Caco-2 (cell line): ENCODE measurements around the gene TIAM1. TPM values are rescaled to one million over a fixed set of nuclear protein-coding genes. Genes with fewer than 3 reads are reported as not detected.

Source experiments
- BruUV-seq: library from RNA; stranded (reverse); fragments of 400-500 nt; replicated peaks from 2 replicates; lab custom pipeline; 2021; lab: Mats Ljungman, UMichigan
- CTCF ChIA-PET: fragments of 300-600 bp; sonication (Branson Sonifier 250); formaldehyde crosslinking; loops from one replicate; lab custom pipeline; 2022; ENCODE audit warnings: antibody characterized with exemption; lab: Charles Lee
- POLR2A ChIA-PET: fragments of 300-600 bp; sonication (Branson Sonifier 250); formaldehyde crosslinking; loops from one replicate; lab custom pipeline; 2022; ENCODE audit warnings: antibody characterized with exemption; lab: Charles Lee
- DNase-seq, 2 experiments: peaks; one replicate each; pipeline versions ENCODE4 v3.0.0 to v3.0.0-alpha.2; 2020 to 2022
- H3K27me3 ChIP-seq: replicated peaks from 2 replicates; pipeline ENCODE4 v1.6.0; 2011; ENCODE audit warnings: low read length; ENCODE audit not compliant: control insufficient read depth, insufficient read depth
- H3K36me3 ChIP-seq: 2 replicates; pipeline ENCODE4 v1.5.1; 2011; ENCODE audit warnings: low read length; ENCODE audit not compliant: control insufficient read depth, insufficient read depth
- H3K4me1 ChIP-seq: fragments of 250-450 bp; sonication (Bioruptor Pico); 2 replicates; pipeline ENCODE4 v1.5.1; 2020; ENCODE audit warnings: mild to moderate bottlenecking
- H3K4me3 ChIP-seq: 2 replicates; pipeline ENCODE4 v1.5.1; 2011; ENCODE audit warnings: low read depth, mild to moderate bottlenecking, control low read depth, low read length
- H3K9me3 ChIP-seq: fragments of 250-450 bp; sonication (Bioruptor Pico); 2 replicates; pipeline ENCODE4 v1.5.1; 2020; ENCODE audit warnings: mild to moderate bottlenecking, moderate library complexity
- H3K27ac Mint-ChIP-seq: one replicate; pipeline ENCODE4 v1.8.0; 2022; ENCODE audit warnings: mixed read lengths; ENCODE audit not compliant: unreplicated experiment
- H3K27me3 Mint-ChIP-seq: one replicate; pipeline ENCODE4 v1.8.0; 2022; ENCODE audit warnings: mixed read lengths; ENCODE audit not compliant: insufficient read depth, unreplicated experiment
- H3K36me3 Mint-ChIP-seq: one replicate; pipeline ENCODE4 v1.8.0; 2022; ENCODE audit warnings: mild to moderate bottlenecking, mixed read lengths; ENCODE audit not compliant: insufficient read depth, unreplicated experiment
- H3K4me1 Mint-ChIP-seq: one replicate; pipeline ENCODE4 v1.8.0; 2022; ENCODE audit warnings: low read depth, mixed read lengths; ENCODE audit not compliant: unreplicated experiment
- H3K4me3 Mint-ChIP-seq: one replicate; pipeline ENCODE4 v1.8.0; 2022; ENCODE audit warnings: mild to moderate bottlenecking, moderate library complexity, mixed read lengths; ENCODE audit not compliant: unreplicated experiment
- H3K9me3 Mint-ChIP-seq: one replicate; pipeline ENCODE4 v1.8.0; 2022; ENCODE audit warnings: mixed read lengths; ENCODE audit not compliant: unreplicated experiment
- CTCF ChIP-seq, 2 experiments: fragments of 200-600 bp in 1 of 2; IDR thresholded peaks; 1 replicate in 1 of 2; 2 replicates in 1 of 2; pipeline versions ENCODE4 v1.5.1 to v1.8.0; 2011 to 2022; ENCODE audit warnings: antibody characterized with exemption in 1 of 2, control low read depth in 1 of 2, inconsistent platforms in 1 of 2, low read depth in 1 of 2, low read length in 1 of 2, mild to moderate bottlenecking in 1 of 2, moderate library complexity in 1 of 2; ENCODE audit not compliant: insufficient read depth in 1 of 2, severe bottlenecking in 1 of 2, unreplicated experiment in 1 of 2
- intact Hi-C: fragments of 100-400 bp; cut with micrococcal nuclease; formaldehyde crosslinking; loops from one replicate; pipeline ENCODE4 v1.10.0; 2022; ENCODE audit not compliant: unreplicated experiment
- total RNA-seq: library from RNA; stranded (reverse); gene quantifications from 2 replicates; pipeline ENCODE4 v1.2.3, GENCODE V29; 2022

Gene TIAM1
- total RNA-seq, 1 experiment from 2014 or later = 5.2 TPM

- intact Hi-C loops = loop anchor here (1.0 to 5.0 kb wide), 3 partner anchors 150 to 257 kb away; no protein-coding TSS in a partner anchor
- Mint-ChIP-seq H3K27me3 (no peaks in the 10 kb centered on the region), H3K36me3 (peaks cover 6% of the 10 kb centered on the region), H3K9me3 (no peaks in the 10 kb centered on the region), H3K4me1 (peaks cover 9% of the 10 kb centered on the region), H3K4me3 (peak overlapping the region; percentile 44), H3K27ac (no peak overlapping the region)
- Histone ChIP-seq H3K36me3 (no peaks in the 10 kb centered on the region), H3K4me1 (no peaks in the 10 kb centered on the region), H3K27me3 (no peaks in the 10 kb centered on the region), H3K9me3 (no peaks in the 10 kb centered on the region), H3K4me3 (no peak overlapping the region)
- POLR2A ChIA-PET = no interaction called here
- TF ChIP-seq CTCF (IDR thresholded peaks at IDR 0.05; ENCODE audit: insufficient read depth in 1 of 2, low read depth in 1 of 2, low read length in 1 of 2, severe bottlenecking in 1 of 2, unreplicated experiment in 1 of 2) = peak; percentile 55 to 58
- BruUV-seq = no TSS peak
- peak in 1 of 2 experiments; percentile 32 for DNase-seq
- CTCF ChIA-PET = interaction anchor here (0.5 to 1.2 kb wide), 4 partner anchors 167 to 234 kb away, joined by 3 to 9 read pairs (median 4); no protein-coding TSS in a partner anchor
Observed at GRCh38 chr21:31347435-31348032, 3.5 kb upstream of the TIAM1 start.

GRCh38 chr21:31346256-31346821 lies 2.3 kb upstream of the TIAM1 start:
- TF ChIP-seq CTCF (IDR thresholded peaks at IDR 0.05; ENCODE audit: insufficient read depth in 1 of 2, low read depth in 1 of 2, low read length in 1 of 2, severe bottlenecking in 1 of 2, unreplicated experiment in 1 of 2) = no peak
- Mint-ChIP-seq H3K4me1 (peaks cover 9% of the 10 kb centered on the region), H3K4me3 (no peak overlapping the region), H3K27ac (no peak overlapping the region), H3K27me3 (no peaks in the 10 kb centered on the region), H3K36me3 (peaks cover 6% of the 10 kb centered on the region), H3K9me3 (no peaks in the 10 kb centered on the region)
- H3K4me1 ChIP-seq = no peaks in the 10 kb centered on the region
- H3K4me3 ChIP-seq = no peak overlapping the region
- H3K27me3 ChIP-seq = no peaks in the 10 kb centered on the region
- no peak for DNase-seq
- CTCF ChIA-PET = no interaction called here
- POLR2A ChIA-PET = no interaction called here
- intact Hi-C loops = loop anchor here (5.0 kb wide), 1 partner anchor 149 kb away; no protein-coding TSS in a partner anchor
- H3K36me3 ChIP-seq = no peaks in the 10 kb centered on the region
- no TSS peak for BruUV-seq
- no peaks in the 10 kb centered on the region for H3K9me3 ChIP-seq

- H3K4me3 ChIP-seq = no peak overlapping the region
- ChIA-PET CTCF (no interaction called here), POLR2A (no interaction called here)
- TF ChIP-seq CTCF (IDR thresholded peaks at IDR 0.05; ENCODE audit: insufficient read depth in 1 of 2, low read depth in 1 of 2, low read length in 1 of 2, severe bottlenecking in 1 of 2, unreplicated experiment in 1 of 2) = no peak
- H3K4me1 Mint-ChIP-seq = peaks cover 9% of the 10 kb centered on the region
- no peaks in the 10 kb centered on the region for H3K4me1 ChIP-seq
- no peak for DNase-seq
- H3K27me3 Mint-ChIP-seq = no peaks in the 10 kb centered on the region
- peaks cover 6% of the 10 kb centered on the region for H3K36me3 Mint-ChIP-seq
- intact Hi-C loops = loop anchor here (5.0 kb wide), 1 partner anchor 148 kb away; no protein-coding TSS in a partner anchor
- H3K27me3 ChIP-seq = no peaks in the 10 kb centered on the region
- no peak overlapping the region for H3K4me3 Mint-ChIP-seq
- no peaks in the 10 kb centered on the region for H3K36me3 ChIP-seq
- no peaks in the 10 kb centered on the region for H3K9me3 Mint-ChIP-seq
- BruUV-seq = no TSS peak
- H3K9me3 ChIP-seq = no peaks in the 10 kb centered on the region
- H3K27ac Mint-ChIP-seq = no peak overlapping the region
Observed at GRCh38 chr21:31345136-31345535, 1.1 kb upstream of the TIAM1 start.
